ENCODE results near the gene MAGI2.

The MAGI2 gene

DNA sequence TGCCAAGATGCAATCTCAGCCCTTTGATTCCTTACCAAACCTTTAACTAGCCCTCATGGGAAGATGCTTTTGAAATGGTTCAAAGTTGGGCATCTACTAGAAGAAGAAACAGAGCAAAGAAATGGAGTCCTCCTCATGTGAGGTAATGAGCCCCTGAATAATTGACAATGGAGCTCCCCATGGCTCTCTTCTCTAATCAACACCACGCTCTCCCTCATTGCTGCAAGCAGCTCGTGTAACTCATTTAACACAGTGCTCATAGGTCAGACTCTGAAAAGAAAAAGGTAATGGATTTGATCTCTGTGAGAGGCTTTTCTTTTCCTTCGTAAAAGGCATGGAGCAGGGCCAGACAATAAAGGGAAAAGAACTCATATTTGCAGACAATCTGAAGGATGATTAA is 1342.1 kb downstream of the MAGI2 start:
- no peak for DNase-seq

DNA sequence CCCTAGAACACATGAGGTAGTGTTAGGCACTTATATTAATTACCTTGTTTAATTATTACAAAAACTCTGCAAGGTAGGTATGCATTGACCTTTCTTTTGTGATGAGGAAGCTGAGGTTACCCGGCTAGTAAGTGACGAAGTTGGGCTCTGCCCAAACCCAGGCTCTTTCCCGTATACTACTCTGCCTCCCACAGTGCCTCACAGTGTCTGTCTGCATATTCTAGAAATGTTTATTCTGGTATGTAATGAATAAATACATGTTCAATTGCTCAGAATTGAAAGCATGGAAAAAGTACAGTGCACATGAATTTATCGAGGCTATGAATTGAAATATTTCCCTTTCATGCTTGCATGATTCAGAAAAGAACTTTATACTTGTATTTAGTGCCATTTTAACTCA is 1350.0 kb downstream of the MAGI2 start:
- DNase-seq = no peak

DNA sequence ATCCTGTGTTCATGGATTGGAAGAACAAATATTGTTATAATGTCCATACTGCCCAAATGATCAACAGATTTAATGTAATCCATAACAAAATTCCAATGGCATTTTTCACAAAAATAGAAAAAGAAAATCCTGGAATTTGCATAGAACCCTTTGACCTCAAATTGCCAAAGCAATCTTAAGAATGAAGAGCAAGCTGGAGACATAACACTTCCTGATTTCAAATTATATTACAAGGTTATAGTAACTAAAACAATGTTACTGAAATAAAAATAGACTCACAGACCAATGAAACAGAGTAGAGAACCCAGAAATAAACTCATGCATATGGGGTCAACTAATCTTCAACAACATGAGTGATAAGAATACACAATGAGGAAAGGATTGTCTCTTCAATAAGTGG is 1352.4 kb downstream of the MAGI2 start:
- no peak for DNase-seq

DNA sequence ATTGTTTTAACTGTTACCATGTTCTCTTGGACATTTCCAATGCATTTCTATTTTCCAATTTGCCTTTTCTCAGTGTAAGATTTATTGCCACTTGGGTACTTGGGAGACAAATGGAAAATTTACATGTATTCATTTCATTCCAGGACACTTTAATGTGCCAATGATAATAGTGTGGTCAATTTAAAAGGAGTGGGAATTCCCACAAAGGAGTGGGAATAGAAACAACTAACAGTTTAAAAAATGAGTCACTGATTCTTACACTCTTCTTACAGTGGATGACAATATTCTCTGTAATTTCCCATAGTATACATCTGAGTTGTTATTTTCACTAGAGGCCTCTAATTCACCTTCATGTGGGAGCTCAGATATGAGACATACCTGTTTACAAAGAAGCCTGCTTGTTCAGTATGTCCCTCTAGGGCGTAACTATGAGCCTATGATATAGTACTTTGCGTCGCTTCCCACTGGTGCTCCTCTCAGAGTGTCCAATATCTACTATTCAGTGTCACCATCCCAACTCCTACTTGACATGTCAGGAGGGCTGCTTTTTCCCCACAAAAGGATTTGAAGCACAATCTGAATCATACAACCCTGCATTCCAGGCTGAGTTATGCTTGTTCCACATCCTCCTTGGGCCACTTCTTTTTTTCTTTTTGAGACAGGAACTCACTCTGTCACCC is 1353.6 kb downstream of the MAGI2 start:
- DNase-seq = no peak

DNA sequence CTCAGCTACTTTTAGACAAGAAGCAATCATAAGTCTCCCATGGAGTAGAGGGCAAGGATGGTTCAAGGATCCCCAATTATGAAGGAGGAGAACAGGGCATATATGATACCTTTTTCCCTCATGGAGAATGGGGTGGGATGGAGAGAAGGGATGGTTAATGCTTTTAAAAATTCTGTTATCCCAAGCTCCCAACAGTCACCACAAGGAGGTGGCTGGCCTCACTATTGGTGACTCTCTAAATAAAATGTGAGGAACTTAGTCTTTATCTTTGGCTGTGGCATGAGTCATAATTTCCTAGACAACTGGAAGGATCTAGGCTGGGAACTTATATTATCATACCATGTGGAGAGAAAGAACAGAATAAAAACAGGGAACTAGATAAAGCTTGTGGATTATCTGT is 1357.9 kb downstream of the MAGI2 start:
- no peak for DNase-seq

DNA sequence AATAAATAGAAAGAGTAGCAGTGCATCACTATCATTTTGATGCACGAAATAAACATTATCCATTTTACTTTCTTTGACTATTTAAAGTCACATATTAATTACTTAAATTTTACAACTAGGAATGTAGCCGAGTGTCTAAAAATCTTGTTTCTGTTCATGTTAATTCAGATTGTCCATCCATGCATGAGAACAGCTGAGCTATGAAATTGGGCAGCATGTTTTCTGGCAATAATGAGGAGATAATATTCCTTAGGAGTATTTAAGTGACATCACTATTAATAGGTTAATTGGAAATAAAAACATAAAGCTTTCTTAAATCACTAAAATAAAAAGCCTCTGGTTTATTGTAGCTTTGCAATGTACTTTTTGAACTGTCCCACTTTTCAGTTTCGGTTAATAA is 1361.1 kb downstream of the MAGI2 start:
- no peak for DNase-seq

DNA sequence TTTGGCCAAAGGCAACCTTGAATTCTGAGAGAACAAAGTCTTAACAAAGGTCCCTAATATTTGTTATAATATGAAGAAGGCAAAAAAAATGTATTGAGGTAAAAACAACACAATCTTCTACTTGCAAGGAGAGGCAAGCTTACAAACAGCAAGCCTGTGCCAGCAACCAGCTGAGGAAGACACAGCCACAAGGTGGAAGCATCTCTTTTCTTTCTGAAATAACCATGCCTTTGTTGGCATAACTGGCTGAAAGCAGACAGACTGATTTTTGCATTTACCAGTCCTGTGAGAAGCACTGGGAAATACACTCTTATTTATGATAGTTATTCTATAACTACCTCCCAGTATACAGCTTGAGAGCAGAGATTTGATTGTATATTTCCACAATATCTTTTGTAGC is 1362.9 kb downstream of the MAGI2 start:
- DNase-seq = no peak

DNA sequence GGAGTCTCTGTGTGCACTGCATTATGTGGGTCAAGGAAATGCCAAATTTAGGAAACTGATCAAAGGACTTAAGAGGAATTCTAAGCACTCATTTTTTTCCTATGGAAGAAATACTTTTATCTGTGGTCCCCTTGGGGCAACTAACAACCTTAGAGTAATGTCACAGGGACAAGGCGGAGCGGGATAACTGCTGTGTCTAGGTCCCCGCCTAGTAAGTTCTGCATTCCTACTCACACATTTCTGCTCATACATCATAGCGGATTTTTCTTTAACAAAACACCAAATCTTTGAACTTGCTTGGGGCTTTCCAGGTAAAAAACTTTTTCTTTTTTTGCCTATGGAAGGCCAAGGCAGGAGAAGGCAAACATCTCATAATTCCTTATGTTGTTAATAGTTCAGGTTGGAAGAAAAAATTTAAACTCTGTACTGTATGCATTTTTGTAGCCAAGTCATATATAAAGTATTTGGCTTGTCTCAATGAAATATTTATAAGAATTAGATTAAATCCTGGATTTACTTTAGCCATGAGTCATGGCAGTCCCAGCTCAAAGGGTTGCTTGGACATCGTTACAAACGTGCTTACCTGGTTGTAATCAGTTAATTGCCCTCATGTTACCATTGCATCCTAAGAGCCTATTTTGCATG is 1369.9 kb downstream of the MAGI2 start:
- DNase-seq = no peak

DNA sequence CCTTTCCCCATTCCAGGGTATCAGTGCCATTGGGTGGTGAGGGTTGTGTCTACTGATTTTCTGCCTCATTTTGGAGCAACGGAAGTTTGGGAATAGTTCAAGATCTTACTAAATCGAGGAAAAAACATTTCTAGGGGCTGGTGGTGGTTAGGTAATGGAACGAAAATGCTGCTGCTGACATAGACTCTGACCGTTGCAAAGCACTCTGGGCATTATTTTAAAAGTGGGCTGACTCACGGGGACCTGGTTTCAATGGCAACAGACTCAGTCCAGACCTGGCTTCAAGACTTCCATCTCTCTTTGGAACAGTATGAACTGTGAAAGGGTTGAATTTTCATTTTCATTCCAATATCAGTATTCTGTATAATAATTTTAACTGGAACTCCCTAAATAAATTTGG is 1370.9 kb downstream of the MAGI2 start:
- no peak for DNase-seq

DNA sequence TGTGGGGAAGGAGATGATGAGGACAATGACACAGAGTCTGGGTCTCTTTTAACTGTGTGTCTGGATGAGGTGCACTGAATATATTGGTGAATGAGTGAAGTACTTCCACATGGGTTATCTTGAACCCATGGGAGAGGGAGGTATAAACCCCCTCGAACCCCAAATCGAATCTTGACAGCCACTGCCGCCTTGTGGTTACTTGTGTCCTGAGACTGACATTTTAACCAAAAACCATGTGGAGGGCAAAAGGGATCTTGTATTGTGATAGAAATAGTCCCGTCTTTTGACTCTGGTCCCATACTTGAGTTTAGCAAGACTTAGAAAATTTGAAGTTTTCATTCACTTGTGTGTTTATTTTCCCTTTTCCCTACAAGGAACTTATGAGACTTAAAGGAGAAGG is 1371.6 kb downstream of the MAGI2 start:
- DNase-seq = no peak

DNA sequence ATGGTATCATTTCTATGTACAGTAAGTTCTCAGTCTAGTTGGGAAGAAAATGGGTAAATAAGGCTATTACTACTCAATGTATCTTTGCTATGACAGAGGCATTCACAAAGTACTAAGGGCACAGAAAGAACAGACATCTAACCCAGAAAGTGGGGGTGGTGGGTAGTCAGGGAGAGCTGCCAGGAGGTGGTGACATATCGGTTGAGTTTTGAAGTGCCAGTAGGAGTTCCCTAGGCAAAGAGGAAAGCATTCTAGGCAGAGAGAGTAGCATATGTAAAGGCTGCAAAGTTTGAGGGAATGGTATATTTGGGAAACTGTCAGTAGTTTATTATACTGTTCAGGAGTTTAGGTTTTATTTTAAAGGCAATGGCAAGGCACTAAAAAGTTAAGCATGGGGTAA is 1372.1 kb downstream of the MAGI2 start:
- DNase-seq = no peak

DNA sequence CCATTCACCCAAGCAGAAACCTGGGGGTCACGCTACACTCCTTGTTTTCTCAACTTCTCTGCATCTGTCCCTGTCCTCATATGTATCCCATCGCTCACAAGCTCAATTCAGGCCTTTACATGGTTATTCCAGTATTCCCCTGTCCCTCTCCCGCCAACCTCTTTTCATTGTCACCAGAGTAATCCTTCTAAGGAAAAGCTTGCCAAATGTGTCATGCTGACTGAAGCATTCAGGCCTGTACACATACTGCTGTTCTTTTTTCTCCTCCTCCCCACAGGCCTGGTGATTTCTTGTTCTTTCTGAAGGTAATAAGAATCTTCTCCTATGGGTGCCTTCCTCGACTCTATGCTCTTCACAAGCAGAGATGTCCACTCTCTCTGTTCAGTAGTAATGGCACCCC is 1372.7 kb downstream of the MAGI2 start:
- no peak for DNase-seq

DNA sequence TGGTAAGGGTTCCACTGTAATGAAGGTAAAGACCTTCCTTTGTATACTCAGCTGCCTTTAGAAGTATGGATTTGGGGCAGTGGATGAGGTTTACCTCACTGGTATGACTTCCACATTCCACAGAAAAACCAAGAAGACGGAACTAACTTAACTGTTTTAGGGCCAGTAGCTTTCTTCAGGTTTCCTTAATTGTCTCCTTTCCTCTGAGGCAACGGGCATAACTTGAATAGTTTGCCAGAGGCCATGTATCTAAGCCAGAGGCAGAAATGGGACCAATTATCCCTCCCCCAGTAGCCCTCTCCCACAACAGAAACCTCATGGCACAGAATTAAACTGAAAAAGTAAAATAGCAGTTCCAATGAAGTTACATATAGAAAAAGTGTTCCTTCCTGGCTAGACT is 1373.2 kb downstream of the MAGI2 start:
- no peak for DNase-seq

DNA sequence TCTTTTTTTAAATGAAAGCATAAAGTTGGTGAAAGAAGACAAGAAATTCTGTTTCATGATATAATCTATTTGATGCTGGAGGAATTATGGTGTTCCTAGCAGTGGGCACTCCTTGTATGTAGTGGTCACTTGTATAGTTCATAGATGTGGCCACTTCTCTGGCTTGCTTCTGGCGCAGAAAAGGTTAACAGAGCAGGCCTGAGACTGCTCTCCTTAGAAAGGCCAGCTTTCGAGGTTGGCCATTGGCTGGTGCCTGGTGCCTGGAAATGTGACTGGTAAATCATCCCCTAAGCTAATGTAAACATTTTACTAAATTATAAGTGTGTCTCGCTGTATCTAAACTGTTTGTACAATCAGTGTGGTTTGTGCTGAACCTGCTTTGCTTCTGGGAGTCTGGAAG is 1378.8 kb downstream of the MAGI2 start:
- no peak for DNase-seq

DNA sequence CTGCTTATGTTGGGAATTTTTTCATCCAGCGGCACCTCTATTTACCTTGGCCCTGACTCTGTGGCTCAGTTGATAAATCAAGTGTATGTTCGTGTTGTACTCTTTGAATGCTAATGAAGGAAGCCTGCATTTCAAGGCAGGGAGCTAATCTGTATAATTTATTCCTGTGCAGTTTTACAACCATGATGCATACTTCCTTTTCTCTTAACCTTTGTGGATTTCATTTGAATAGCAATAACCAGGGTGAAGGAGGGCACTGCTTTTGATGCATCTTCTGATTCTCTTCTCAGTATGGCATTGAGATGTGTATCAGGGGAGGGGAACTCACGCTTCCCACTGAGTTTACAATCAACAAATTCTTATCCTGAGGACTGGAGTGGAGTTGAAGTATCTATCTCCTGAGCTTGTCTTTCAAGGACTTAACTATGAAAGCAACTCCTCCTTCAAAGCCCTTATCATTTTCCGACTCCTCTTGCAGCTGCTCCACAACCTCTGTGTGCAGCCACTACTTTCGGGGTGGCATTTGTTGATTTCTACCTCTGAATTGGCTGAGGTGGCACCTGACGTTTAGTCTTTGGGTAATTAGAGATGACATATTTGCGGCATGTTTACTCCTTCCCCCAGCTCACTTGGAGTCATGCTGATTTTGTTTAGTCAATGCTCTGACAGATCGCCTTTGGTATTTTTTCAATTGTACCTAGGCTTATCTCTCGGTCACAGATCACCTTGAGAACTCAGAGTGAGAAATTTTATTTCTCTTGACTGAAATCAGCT is 1379.7 kb downstream of the MAGI2 start:
- DNase-seq = no peak

DNA sequence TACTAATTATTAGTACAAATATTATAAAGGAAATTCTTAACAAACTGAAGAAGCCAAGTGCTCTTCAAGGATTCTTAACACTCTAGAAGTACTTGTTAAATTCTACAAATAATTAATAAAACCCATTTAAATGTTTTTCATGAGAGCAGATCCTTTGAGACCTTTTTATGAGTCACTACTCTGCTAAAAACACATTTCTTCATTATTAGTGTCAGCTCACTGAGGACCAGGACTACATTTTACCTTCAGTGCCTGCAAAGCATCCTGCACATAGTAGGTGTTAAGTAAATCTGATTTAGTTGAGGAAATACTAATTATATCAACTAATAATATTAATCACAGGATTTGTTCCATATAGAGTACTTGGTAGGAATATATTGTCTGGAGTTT is 1381.3 kb downstream of the MAGI2 start:
- DNase-seq = no peak

DNA sequence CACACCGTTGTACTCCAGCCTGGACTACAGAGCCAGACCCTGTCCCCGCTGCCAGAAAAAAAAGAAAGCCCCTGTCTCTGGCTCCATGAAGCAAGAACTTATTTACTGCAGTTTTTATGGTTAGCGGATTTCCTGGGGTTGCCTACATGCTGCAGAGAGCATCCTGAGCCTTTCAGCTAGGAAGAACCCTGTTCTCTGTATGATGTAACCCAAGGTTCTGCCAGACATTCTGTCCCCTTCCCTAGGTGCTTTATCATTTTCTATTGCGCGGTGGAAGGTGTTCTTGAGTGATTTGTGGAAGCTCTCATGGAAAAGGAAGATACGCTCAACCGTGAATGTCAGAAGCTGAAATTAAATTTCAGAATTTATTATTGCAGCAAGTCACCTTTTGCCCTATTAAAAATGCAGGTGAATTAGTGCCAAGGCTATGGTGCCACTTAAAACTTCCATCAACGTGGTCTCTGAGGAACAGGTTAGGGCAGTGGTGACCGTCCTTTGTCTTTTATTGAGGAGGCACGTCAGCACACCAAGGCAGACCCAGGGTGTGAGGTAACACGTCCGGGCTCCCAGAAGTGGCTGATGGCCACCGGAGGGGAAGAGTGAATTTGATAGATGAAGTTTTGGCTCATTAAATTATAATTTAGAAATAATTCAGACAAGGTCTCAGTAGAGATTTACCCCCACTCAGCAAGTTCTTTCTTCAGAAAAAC is 1381.8 kb downstream of the MAGI2 start:
- DNase-seq = no peak

DNA sequence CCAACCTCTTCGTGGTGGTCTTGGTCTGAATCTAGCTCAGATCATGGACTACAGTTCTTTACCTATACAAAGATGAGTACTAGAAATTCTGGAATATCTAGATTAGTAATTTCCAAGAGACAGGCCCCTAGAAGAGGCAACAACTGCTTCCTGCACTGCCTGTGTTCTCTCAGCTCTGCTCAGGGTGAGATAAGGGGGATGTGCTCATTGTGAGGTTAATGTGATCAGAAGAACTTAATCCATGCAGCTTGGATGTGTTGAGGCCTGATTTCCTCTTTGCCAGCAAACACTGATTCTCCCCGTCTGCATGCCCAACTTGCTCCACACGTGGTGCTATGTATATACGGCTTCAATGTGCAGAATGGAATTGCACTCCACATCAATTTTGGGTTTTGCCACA is 1386.9 kb downstream of the MAGI2 start:
- no peak for DNase-seq

DNA sequence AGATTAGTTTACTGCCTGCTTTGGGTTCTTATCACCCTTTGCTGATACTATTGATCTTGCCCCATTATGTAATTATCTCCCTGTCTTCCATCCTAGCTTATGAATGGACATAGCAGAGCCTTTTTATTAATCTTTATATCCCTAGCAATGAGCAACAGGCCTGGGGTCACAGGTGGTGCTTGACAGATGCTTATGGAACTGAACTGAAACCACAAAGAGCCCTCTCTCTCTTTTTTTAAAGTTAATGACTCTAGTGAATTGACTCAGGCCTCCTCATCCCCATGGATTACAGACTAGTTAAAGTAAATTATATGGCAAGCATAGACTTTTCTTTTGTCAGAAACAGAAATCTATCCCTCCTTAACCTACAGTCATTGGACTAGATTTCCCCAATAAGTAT is 1389.7 kb downstream of the MAGI2 start:
- no peak for DNase-seq

DNA sequence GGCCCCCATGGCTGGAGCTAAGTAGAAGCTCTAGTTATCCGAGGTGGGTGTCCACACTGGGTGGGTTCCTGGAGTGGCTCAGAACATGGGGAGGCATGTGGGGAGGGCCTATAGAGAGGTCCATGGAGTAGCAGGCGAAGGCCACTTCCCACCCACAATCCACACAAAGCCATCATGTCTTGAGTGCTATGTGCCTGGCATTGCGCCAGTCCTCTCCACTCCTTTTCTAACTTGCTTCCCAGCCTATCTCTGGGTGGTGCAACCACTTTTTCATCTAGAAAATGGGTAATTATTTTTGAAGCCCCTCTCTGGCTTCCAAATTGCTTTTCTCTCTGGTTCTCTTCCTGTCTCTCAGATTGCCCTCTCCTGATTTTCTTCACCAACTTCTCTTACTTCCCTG is 1391.3 kb downstream of the MAGI2 start:
- DNase-seq = no peak

DNA sequence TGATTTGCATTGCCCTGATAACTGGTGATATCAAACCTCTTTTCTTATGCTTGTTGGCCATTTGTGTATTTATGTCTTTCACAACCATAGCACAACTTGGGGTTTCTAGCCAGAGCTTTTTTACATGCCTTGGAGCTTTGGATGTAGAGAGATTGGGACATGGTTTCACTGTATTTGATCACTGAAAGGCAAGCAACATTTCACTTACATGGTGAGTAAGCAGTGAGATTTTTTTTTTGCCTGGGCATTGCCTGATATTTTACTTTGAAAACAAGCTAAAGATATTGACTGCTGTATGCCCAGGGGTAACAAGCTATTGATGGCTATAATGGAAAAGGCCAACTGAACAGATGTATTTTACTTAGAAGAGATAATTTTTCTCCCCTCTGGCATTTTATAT is 1395.9 kb downstream of the MAGI2 start:
- no peak for DNase-seq

DNA sequence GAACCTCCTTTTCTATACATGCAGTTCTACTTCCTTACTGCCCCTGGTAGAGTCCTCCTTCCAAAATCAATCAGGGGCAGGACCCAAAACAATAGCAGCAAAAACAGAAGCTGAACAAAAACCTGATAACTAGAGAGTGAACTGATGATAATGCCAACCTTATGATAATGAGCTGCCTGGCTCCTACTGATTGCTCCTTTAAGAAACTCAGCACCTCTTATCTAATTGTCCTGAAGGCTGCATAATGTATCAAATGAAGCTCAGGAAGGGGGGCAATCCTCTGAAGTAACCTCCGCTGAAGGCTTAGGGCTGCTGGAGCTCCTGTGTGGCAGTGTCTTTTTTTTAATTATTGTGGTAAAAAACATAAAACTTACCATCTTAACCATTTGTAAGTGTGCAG is 1397.9 kb downstream of the MAGI2 start:
- no peak for DNase-seq

DNA sequence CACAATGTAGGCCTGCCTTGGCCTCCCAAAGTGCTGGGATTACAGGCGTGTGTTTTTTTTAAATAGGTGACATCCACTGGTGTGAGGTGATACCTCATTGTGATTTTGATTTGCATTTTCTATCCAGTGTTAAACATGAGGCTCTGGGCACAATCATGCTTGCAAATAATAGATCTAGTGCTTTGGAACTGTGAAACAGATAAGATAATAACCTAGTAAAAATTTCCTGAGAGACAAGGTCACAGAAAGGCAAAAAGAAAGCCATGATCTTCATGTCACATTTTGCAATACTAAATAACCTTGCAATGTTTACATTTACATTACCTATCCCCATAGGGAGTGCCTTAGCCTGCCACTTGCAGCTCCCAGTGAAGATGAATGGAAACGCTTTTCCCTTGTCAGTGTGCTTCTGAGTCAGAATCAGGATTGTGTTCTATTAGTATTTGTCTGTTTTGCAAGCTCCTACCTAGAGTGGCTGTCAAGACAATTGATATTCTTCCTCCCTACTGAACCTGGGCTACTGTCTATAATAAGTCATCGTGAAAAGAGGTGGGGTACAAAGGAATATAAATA is 1398.4 kb downstream of the MAGI2 start:
- no peak for DNase-seq
